Fibroblast of gingiva (primary cell): ENCODE measurements around the gene KPNA6.
"Not testable (repeated sequence)": the region's sequence is repeated elsewhere in the genome, so short reads cannot be mapped to it uniquely, and the experiment has no call there.

Experiments used
- DNase-seq: peaks from one replicate; pipeline ENCODE4 v3.0.0-alpha.2; 2011; ENCODE audit warnings: low read depth

Gene KPNA6

DNA sequence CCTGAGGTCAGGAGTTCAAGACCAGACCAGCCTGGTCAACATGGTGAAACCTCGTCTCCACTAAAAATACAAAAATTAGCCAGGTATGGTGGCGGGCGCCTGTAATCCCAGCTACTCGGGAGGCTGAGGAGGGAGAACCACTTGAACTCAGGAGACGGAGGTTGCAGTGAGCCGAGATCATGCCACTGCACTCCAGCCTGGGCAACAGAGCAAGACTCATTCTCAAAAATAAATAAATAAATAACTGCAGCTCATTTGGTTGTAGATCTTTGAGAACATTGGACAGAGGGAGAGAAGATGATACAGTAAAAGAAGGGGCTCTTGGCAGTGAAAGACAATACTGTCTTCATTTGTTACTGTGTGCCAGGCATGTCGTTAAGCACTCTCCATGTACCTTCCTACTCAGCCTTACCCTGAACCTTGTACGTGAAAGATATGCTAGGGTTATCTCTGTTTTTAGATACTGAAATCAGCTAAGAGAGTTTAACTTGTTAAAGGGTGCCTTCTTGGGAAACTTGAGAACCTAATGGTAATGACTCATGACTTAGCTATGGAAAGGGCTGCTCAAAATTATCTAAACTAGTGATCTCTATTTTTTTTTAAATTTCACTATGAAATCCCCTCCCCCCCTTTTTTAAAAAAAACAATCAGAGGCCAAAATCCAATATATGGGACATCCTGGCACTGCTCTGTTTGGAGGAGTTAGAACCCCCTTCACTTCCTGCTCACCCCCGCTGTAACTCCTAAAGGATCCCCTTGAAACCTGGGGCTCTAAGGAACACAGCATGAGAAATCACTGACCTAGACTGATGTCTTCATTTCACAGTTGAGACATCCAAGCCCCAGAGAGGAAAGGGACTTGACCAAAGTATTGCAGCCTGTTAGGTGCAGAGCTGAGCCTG is 6.8 kb upstream of the KPNA6 start:
- DNase-seq = peak; percentile 54

DNA sequence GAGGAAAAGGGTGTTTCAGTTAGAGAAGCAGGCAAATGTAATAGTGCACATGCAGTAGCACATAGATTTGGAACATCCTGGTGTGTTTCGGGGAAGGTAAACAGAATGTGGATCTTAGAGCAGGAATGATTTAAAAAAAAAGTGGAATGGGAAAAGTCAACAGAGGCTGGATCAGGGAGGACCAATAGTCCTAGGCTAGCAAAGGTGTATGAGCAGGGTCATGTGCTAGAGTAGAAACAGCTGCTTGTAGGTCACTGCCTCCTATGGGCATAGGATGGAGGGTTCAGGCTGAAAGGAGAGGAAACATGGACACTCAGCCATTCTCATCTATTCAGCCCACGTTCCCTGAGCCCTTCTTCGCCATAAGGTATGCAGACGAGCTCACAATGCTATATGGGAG is 3.7 kb upstream of the KPNA6 start:
- no peak for DNase-seq

- DNase-seq = no peak
Measured at GRCh38 chr1:32105338-32105737, 2.5 kb upstream of the KPNA6 start.

DNA sequence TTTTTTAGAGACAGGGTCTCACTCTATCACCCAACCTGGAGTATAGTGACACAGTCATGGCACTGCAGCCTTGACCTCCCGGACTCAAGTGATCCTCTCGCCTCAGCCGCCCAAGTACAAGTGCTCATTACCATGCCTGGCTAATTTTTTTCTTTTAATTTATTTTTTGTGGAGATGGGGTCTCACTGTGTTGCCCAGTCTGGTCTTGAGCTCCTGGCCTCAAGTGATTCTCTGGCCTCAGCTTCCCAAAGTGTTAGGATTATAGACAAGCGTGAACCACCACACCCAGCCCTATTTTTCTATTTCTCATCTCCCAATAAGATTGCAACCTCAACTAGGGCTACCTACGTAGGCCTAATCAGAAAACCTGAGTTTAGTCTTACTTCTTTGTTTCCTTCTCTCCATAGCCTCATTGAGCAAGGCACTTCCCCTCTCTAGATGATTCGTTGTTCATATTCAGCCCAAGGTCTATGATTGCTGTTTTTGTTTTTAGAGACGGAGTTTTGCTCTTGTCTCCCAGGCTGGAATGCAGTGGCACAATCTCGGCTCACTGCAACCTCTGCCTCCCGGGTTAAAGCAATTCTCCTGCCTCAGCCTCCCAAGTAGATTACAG is 1.1 kb upstream of the KPNA6 start:
- no peak for DNase-seq

- DNase-seq = no peak
Measured at GRCh38 chr1:32111040-32111623, 3.3 kb downstream of the KPNA6 start.

DNA sequence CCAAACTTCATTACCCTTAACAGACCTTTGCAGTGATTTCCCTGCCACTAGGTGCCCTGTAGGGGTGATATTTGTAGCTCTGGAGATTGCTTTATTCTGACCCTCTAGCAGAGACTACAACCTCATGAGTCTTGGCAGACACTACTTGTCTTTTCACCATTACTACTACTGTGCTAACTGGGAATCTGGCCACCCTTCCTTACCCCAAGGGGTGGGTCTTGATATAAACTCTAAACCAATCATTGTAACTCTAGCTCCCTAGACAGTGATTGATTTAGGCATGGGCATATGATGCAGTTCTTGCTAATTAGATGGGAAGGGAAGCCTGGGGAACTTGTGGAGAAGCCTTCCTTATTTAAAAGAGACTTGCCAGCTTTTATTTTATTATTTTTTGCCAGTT is 3.9 kb downstream of the KPNA6 start:
- no peak for DNase-seq

- DNase-seq = no peak
Measured at GRCh38 chr1:32112806-32113375, 5.0 kb downstream of the KPNA6 start.

- DNase-seq = not testable (repeated sequence)
Measured at GRCh38 chr1:32113436-32113835, 5.6 kb downstream of the KPNA6 start.

DNA sequence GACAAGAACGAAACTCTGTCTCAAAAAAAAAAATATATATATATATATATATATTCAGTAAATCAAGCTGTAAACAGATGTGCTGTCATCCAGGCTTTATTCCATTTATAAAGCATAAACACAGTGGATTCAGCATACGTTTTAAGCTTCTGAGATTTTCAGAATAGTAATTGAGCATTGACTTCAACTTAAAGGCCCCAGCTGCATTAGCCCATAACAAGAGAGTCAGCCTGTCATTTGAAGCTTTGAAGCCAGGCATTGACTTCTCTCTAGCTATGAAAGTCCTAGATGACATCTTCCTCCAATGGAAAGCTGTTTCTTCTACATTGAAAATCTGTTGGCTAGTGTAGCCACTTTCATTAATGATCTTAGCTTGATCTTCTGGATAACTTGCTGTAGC is 6.6 kb downstream of the KPNA6 start:
- no peak for DNase-seq

DNA sequence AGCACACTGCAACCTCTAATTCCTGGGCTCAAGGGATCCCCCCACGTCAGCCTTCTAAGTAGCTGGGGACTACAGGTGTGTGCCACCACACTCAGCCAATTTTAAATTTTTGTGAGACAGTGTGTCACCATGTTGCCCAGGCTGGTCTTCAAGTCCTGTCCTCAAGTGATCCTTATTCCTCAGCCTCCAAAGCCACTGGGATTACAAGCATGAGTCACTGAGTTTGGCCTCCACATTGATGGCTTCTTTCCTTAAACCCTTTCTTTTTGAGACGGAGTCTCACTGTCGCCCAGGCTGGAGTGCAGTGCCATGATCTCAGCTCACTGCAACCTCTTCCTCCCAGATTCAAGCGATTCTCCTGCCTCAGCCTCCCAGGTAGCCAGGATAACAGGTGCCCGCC is 7.6 kb downstream of the KPNA6 start:
- no peak for DNase-seq

DNA sequence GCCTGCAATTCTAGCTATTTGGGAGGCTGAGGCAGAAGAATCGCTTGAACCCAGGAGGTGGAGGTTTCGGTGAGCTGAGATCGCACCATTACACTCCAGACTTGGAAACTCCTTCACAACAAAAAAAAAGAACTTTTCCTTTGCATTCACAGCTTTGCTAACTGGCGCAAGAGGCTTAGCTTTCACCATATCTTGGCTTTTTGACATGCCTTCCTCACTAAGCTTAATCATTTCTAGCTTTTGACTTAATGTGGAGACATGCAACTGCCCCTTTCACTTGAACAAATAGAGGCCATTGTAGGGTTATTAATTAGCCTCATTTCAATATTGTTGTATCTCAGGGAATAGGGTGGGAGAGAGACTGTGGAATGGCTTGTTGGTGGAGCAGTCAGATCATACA is 8.7 kb downstream of the KPNA6 start:
- DNase-seq = peak; percentile 64

- DNase-seq = no peak
Measured at GRCh38 chr1:32122151-32122550, 14.3 kb downstream of the KPNA6 start.

GRCh38 chr1:32123361-32123760 is 15.5 kb downstream of the KPNA6 start:
- not testable (repeated sequence) for DNase-seq

GRCh38 chr1:32125313-32125712 is 17.5 kb downstream of the KPNA6 start:
- DNase-seq = no peak

DNA sequence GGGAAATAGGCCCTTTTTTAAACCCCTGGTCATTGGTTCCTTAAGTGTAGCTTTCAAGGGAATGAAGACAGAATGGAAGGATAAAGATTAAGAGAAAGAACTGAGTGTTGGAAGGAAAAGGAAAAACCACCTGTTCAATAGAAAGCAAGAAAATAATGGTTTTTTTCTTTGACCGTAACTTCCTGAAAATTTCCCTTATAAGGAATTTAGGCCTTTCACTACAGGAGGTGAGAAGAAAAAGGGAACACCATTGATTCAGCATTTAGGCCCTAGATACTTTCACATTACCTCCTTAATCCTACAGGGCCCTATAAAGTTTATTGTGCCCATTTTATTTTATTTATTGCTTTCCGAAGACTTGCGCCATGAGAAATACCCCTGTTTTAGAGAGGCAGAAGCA is 18.9 kb downstream of the KPNA6 start:
- no peak for DNase-seq

DNA sequence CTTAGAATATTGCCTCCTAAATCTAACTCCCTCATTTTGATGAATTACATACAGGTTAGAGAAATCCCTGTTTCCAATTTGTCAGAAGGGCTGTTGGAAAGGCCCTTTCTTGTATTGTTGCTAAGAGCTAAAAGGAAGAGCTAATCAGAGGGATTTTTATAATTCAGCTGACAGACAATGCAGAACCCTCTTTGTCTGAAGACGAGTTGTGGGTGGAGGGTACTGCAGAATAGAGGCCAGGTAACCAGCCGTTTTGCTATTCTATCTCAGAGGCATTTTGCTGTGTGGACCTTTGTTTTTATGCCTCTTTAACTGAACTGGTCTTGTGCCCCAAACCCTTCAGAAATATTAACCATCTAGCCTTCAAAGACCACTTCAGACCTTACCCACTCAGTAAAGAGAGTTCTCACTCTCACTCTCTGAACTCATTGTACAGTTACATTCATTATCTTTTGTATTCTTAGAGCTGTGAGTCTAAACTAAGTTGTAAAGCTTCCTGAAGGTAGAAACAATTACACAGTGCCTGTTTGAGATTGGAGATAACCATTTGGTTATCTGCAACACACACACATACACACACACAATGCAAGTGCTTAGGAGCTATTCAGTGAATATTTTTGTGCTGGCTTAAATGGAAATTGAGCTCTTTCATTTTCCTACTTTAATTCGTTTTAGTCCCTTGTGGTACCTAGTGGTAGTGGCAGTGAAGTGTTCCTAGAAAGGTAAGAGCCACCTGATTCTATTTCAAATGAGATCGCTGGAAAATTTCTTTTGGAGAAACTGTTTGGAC is 19.7 kb downstream of the KPNA6 start:
- DNase-seq = no peak

- no peak for DNase-seq
Measured at GRCh38 chr1:32128479-32128878, 20.6 kb downstream of the KPNA6 start.

DNA sequence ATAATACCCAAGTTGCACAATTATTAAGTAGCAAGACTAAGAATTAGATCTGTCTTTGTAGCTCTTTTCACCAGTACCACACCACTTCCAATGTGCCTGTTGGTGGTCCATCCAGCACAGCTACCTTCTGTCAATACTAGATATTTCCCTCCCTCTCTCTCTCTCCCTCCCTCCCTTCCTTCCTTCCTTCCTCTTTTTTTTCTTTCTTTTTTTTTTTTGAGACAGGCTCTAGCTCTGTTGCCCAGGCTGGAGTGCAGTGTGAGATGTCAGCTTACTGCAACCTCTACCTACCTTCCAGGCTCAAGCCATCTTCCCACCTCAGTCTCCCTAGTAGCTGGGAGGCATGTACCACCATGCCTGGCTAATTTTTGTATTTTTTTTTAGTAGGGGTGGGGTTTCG is 21.1 kb downstream of the KPNA6 start:
- no peak for DNase-seq

- not testable (repeated sequence) for DNase-seq
Measured at GRCh38 chr1:32133950-32134280, 26.1 kb downstream of the KPNA6 start.

DNA sequence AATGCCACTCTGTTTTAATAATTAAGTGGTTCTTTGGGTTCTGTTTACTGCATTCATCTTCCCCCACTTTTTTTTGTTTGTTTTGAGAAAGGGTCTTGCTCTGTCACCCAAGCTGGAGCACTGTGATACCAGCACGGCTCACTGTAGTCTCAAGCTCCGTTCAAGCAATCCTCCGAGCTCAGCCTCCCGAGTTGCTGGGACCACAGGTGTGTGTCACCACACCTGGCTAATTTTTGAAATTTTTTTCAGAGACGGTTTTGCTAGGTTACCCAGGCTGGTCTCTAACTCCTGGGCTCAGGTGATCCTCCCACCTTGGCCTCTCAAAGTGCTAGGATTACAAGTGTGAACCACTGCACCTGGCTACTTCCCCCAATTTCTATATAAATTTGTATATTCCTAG is 29.3 kb downstream of the KPNA6 start:
- no peak for DNase-seq

DNA sequence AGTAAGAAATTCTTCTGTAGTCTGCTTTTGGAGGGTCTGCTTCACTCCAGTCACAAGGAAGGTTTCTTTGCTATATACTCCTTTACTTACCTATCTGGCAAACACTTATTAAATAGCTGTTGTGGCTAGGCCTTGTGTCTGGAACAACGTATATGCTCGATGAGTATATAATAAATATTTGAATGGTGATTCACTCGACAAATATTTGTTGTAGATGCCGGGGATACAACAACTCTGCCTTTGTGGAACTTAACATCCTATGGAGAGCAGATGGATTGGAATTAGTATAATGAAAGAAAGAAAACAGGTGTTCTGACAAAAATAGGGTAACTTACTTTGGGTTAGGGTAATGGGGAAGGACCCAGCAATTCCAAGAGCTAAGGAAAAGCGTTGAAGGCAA is 31.1 kb downstream of the KPNA6 start:
- no peak for DNase-seq
